SK-N-SH treated with all-trans-retinoic acid at 6 μM for 48 hours (cell line): ENCODE measurements around the gene PSD2.

Source experiments
- ATAC-seq: fragments of 200-7000 bp; cut with Tn5 transposase; 3 replicates; pipeline ENCODE4 v1.9.1; 2020; ENCODE audit warnings: mild to moderate bottlenecking, moderate library complexity
- CSDC2 ChIP-seq: fragments of 250-450 bp; sonication (Bioruptor Pico); IDR thresholded peaks from 2 replicates; pipeline ENCODE4 v1.5.0; 2020; ENCODE audit warnings: mild to moderate bottlenecking, moderate library complexity
- CSRNP3 ChIP-seq: fragments of 250-450 bp; sonication (Bioruptor Pico); IDR thresholded peaks from 2 replicates; pipeline ENCODE4 v1.5.1; 2021; ENCODE audit warnings: mild to moderate bottlenecking, moderate library complexity
- ESRRG ChIP-seq: fragments of 250-450 bp; sonication (Bioruptor Pico); IDR thresholded peaks from 2 replicates; pipeline ENCODE4 v1.6.1; 2021; ENCODE audit warnings: mild to moderate bottlenecking
- GLIS3 ChIP-seq: fragments of 250-450 bp; sonication (Bioruptor Pico); IDR thresholded peaks from 2 replicates; pipeline ENCODE4 v1.5.0; 2020; ENCODE audit warnings: mild to moderate bottlenecking, moderate library complexity
- POU6F1 ChIP-seq: fragments of 250-450 bp; sonication (Bioruptor Pico); IDR thresholded peaks from 2 replicates; pipeline ENCODE4 v1.8.0; 2021; ENCODE audit warnings: low read depth, mild to moderate bottlenecking, moderate library complexity, borderline replicate concordance
- PPARA ChIP-seq: fragments of 250-450 bp; sonication (Bioruptor Pico); IDR thresholded peaks from 2 replicates; pipeline ENCODE4 v1.5.0; 2020; ENCODE audit warnings: mild to moderate bottlenecking, borderline replicate concordance
- RARB ChIP-seq: fragments of 250-450 bp; sonication (Bioruptor Pico); IDR thresholded peaks from 2 replicates; pipeline ENCODE4 v1.8.0; 2021; ENCODE audit warnings: mild to moderate bottlenecking, moderate library complexity
- SNAI2 ChIP-seq: fragments of 250-450 bp; sonication (Bioruptor Pico); IDR thresholded peaks from 2 replicates; pipeline ENCODE4 v1.5.0; 2020; ENCODE audit warnings: mild to moderate bottlenecking, moderate library complexity
- TCF4 ChIP-seq: fragments of 250-450 bp; sonication (Bioruptor Pico); IDR thresholded peaks from 2 replicates; pipeline ENCODE4 v1.8.0; 2021; ENCODE audit warnings: mild to moderate bottlenecking, moderate library complexity, borderline replicate concordance
- TSHZ2 ChIP-seq: fragments of 250-450 bp; sonication (Bioruptor Pico); IDR thresholded peaks from 2 replicates; pipeline ENCODE4 v1.5.0; 2020; ENCODE audit warnings: mild to moderate bottlenecking, moderate library complexity
- ZC3H10 ChIP-seq: fragments of 250-450 bp; sonication (Bioruptor Pico); IDR thresholded peaks from 2 replicates; pipeline ENCODE4 v1.5.1; 2021; ENCODE audit warnings: mild to moderate bottlenecking, moderate library complexity
- ZFP3 ChIP-seq: fragments of 250-450 bp; sonication (Bioruptor Pico); IDR thresholded peaks from 2 replicates; pipeline ENCODE4 v1.5.0; 2020; ENCODE audit warnings: mild to moderate bottlenecking, moderate library complexity
- ZFP30 ChIP-seq: fragments of 450-650 bp; formaldehyde crosslinking; IDR thresholded peaks from 2 replicates; pipeline ENCODE4 v1.5.0; 2022; ENCODE audit warnings: mild to moderate bottlenecking, moderate library complexity
- TF ChIP-seq, protein P1 (sequence below): fragments of 250-450 bp; sonication (Bioruptor Pico); IDR thresholded peaks from 2 replicates; pipeline ENCODE4 v1.5.1; 2020; ENCODE audit warnings: low read depth, mild to moderate bottlenecking, moderate library complexity
- TF ChIP-seq, protein P2 (sequence below): fragments of 250-450 bp; sonication (Bioruptor Pico); IDR thresholded peaks from 2 replicates; pipeline ENCODE4 v1.8.0; 2020; ENCODE audit warnings: mild to moderate bottlenecking, moderate library complexity, borderline replicate concordance

PSD2 gene

DNA sequence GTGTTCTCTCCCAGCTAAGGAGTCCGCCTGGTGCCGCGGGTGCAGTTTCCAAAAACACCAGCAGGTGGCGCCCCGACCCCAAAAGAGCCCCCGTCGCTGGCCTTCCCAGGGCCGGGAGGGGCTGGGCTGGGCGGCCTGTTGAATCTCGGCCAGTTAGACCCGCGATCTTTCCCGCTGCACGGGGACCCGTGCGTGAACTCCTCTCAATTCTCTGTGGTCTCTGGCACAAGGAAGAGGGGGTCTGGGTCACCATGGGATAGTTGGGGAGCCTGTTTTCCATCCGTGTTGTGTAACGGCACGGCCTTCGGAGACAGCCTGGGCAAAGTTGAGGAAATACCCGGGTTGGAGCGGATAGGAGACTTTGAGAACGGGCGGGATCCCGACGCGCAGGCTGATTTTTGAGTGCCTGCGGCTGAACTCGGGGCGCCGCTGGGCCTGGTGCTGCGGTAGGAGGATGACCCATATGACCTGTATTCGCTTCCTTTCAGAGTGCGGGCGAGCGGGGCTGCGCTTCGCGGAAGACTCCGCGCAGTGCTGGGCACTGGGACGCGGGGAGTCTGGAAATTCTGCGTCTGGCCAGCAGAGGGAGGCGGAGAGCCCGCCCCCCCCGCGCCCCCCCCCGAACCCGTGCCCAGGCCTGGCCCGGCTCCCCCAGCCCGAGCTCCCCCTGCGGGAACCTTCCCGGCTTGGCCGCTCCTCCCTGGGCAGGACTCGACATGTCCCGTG lies 7.9 kb upstream of the PSD2 start:
- TF ChIP-seq SNAI2 (CRISPR knock-in tag) (no peak), TCF4 (no peak), ZFP3 (CRISPR knock-in tag) (no peak), RARB (CRISPR knock-in tag) (no peak), ZC3H10 (no peak), ESRRG (CRISPR knock-in tag) (no peak)
- TF ChIP-seq, protein P1, sequence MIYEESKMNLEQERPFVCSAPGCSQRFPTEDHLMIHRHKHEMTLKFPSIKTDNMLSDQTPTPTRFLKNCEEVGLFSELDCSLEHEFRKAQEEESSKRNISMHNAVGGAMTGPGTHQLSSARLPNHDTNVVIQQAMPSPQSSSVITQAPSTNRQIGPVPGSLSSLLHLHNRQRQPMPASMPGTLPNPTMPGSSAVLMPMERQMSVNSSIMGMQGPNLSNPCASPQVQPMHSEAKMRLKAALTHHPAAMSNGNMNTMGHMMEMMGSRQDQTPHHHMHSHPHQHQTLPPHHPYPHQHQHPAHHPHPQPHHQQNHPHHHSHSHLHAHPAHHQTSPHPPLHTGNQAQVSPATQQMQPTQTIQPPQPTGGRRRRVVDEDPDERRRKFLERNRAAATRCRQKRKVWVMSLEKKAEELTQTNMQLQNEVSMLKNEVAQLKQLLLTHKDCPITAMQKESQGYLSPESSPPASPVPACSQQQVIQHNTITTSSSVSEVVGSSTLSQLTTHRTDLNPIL (CRISPR knock-in tag) = no peak
- TF ChIP-seq, protein P2, sequence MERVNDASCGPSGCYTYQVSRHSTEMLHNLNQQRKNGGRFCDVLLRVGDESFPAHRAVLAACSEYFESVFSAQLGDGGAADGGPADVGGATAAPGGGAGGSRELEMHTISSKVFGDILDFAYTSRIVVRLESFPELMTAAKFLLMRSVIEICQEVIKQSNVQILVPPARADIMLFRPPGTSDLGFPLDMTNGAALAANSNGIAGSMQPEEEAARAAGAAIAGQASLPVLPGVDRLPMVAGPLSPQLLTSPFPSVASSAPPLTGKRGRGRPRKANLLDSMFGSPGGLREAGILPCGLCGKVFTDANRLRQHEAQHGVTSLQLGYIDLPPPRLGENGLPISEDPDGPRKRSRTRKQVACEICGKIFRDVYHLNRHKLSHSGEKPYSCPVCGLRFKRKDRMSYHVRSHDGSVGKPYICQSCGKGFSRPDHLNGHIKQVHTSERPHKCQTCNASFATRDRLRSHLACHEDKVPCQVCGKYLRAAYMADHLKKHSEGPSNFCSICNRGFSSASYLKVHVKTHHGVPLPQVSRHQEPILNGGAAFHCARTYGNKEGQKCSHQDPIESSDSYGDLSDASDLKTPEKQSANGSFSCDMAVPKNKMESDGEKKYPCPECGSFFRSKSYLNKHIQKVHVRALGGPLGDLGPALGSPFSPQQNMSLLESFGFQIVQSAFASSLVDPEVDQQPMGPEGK (CRISPR knock-in tag) = peak; percentile 67; the same call in 1 of the 2 replicates
- ATAC-seq = peak; percentile 95

DNA sequence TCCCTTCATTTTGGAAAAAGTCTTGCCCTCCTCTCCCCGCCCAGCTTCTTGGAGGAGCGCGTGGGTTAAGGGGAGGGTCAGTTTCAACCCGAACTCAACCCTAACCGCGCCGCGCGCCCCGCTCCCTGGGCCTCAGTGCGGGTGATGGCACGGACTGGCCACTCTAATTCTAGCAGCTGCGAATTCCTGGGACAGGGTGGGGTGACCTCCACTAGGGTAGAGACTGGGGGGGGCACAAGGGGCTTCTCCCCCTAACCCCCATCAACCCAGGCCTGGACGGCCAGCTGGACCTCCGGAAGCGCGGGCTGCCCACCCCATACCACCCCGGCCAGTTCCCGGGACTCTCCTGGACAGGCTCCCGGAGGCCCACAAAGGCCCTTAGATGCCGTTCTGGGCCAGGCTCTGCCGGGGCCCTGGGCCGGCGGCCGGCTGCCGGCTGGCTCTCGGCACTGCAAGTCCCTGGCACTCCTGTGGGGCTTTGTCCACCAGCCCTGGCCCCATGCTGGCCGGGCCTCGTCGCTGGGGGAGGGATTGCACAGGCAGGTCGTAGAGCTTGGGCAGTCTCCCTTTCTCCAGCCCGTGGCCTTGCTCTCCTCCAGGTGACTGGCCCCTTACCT lies 7.2 kb upstream of the PSD2 start:
- TF ChIP-seq CSDC2 (CRISPR knock-in tag) (peak; percentile 44; the same call in 1 of the 2 replicates), CSRNP3 (CRISPR knock-in tag) (no peak)
- no peak for ATAC-seq

- TF ChIP-seq TCF4 = no peak
- no peak for TF ChIP-seq RARB (CRISPR knock-in tag)
- TF ChIP-seq POU6F1 (CRISPR knock-in tag) = no peak
- TF ChIP-seq TSHZ2 (CRISPR knock-in tag) = no peak
- TF ChIP-seq GLIS3 (CRISPR knock-in tag) = no peak
- TF ChIP-seq PPARA (CRISPR knock-in tag) = no peak
- no peak for TF ChIP-seq CSRNP3 (CRISPR knock-in tag)
- TF ChIP-seq ZFP30 (CRISPR knock-in tag) = no peak
- ATAC-seq = no peak
Measured at GRCh38 chr5:139789116-139789844, 6.3 kb upstream of the PSD2 start.
